ENCODE results near the gene PKNOX2. TPM values are rescaled to one million over a fixed set of nuclear protein-coding genes. Genes with fewer than 3 reads are reported as not detected.

Gene PKNOX2
- total RNA-seq, 1 donor from 2014 or later = 8.7 TPM

- no peak for DNase-seq
- Mint-ChIP-seq H3K4me1 (ENCODE audit: low read depth, unreplicated experiment) (peaks cover 18% of the 10 kb centered on the region), H3K27ac (ENCODE audit: unreplicated experiment) (no peak overlapping the region), H3K9me3 (ENCODE audit: unreplicated experiment) (no peaks in the 10 kb centered on the region), H3K36me3 (ENCODE audit: unreplicated experiment) (peaks cover 3% of the 10 kb centered on the region), H3K27me3 (ENCODE audit: unreplicated experiment) (peaks cover 5% of the 10 kb centered on the region), H3K4me3 (ENCODE audit: unreplicated experiment) (no peak overlapping the region)
- TF ChIP-seq CTCF (IDR thresholded peaks at IDR 0.05; ENCODE audit: partially characterized antibody, unreplicated experiment) = no peak
These were observed 14.8 kb downstream of the PKNOX2 start for GRCh38 chr11:125179346-125179745.

- TF ChIP-seq CTCF (IDR thresholded peaks at IDR 0.05; ENCODE audit: partially characterized antibody, unreplicated experiment) = no peak
- no peak overlapping the region for H3K27ac Mint-ChIP-seq (ENCODE audit: unreplicated experiment)
- peaks cover 5% of the 10 kb centered on the region for H3K27me3 Mint-ChIP-seq (ENCODE audit: unreplicated experiment)
- H3K4me3 Mint-ChIP-seq (ENCODE audit: unreplicated experiment) = no peak overlapping the region
- H3K36me3 Mint-ChIP-seq (ENCODE audit: unreplicated experiment) = peaks cover 4% of the 10 kb centered on the region
- peaks cover 18% of the 10 kb centered on the region for H3K4me1 Mint-ChIP-seq (ENCODE audit: low read depth, unreplicated experiment)
- H3K9me3 Mint-ChIP-seq (ENCODE audit: unreplicated experiment) = no peaks in the 10 kb centered on the region
- DNase-seq = no peak
These were observed 15.3 kb downstream of the PKNOX2 start for GRCh38 chr11:125179895-125180294.

- peak overlapping the region; percentile 9 for H3K27ac Mint-ChIP-seq (ENCODE audit: unreplicated experiment)
- H3K9me3 Mint-ChIP-seq (ENCODE audit: unreplicated experiment) = no peaks in the 10 kb centered on the region
- no peak for TF ChIP-seq CTCF (IDR thresholded peaks at IDR 0.05; ENCODE audit: partially characterized antibody, unreplicated experiment)
- H3K36me3 Mint-ChIP-seq (ENCODE audit: unreplicated experiment) = peaks cover 4% of the 10 kb centered on the region
- peaks cover 18% of the 10 kb centered on the region for H3K4me1 Mint-ChIP-seq (ENCODE audit: low read depth, unreplicated experiment)
- H3K4me3 Mint-ChIP-seq (ENCODE audit: unreplicated experiment) = no peak overlapping the region
- DNase-seq = no peak
- peaks cover 3% of the 10 kb centered on the region for H3K27me3 Mint-ChIP-seq (ENCODE audit: unreplicated experiment)
These were observed 16.1 kb downstream of the PKNOX2 start for GRCh38 chr11:125180413-125181305.

GRCh38 chr11:125182573-125182972, 18.0 kb downstream of the PKNOX2 start:
- no peak for TF ChIP-seq CTCF (IDR thresholded peaks at IDR 0.05; ENCODE audit: partially characterized antibody, unreplicated experiment)
- DNase-seq = no peak
- Mint-ChIP-seq H3K4me3 (ENCODE audit: unreplicated experiment) (no peak overlapping the region), H3K9me3 (ENCODE audit: unreplicated experiment) (no peaks in the 10 kb centered on the region), H3K27me3 (ENCODE audit: unreplicated experiment) (peaks cover 5% of the 10 kb centered on the region), H3K27ac (ENCODE audit: unreplicated experiment) (no peak overlapping the region), H3K36me3 (ENCODE audit: unreplicated experiment) (peaks cover 10% of the 10 kb centered on the region), H3K4me1 (ENCODE audit: low read depth, unreplicated experiment) (peaks cover 7% of the 10 kb centered on the region)

GRCh38 chr11:125183641-125184040, 19.1 kb downstream of the PKNOX2 start:
- H3K4me3 Mint-ChIP-seq (ENCODE audit: unreplicated experiment) = no peak overlapping the region
- H3K36me3 Mint-ChIP-seq (ENCODE audit: unreplicated experiment) = peaks cover 10% of the 10 kb centered on the region
- DNase-seq = no peak
- no peak for TF ChIP-seq CTCF (IDR thresholded peaks at IDR 0.05; ENCODE audit: partially characterized antibody, unreplicated experiment)
- peaks cover 5% of the 10 kb centered on the region for H3K4me1 Mint-ChIP-seq (ENCODE audit: low read depth, unreplicated experiment)
- H3K9me3 Mint-ChIP-seq (ENCODE audit: unreplicated experiment) = no peaks in the 10 kb centered on the region
- H3K27me3 Mint-ChIP-seq (ENCODE audit: unreplicated experiment) = peaks cover 5% of the 10 kb centered on the region
- no peak overlapping the region for H3K27ac Mint-ChIP-seq (ENCODE audit: unreplicated experiment)

Measured in glutamatergic neuron (in vitro differentiated cells).